Neural progenitor cell (in vitro differentiated cells): ENCODE measurements around the gene ANP32E.

Experiments used
- CTCF ChIP-seq: fragments of 200-600 bp; sonication (generic); IDR thresholded peaks from 2 replicates; pipeline ENCODE4 v1.5.1; 2017; ENCODE audit warnings: antibody characterized with exemption, mild to moderate bottlenecking
- EZH2 ChIP-seq: fragments of 200-600 bp; sonication (generic); IDR thresholded peaks from 2 replicates; pipeline ENCODE4 v1.6.1; 2017; ENCODE audit warnings: antibody characterized with exemption, mild to moderate bottlenecking, moderate library complexity
- EZH2phosphoT487 ChIP-seq: fragments of 200-600 bp; sonication (generic); IDR thresholded peaks from 2 replicates; pipeline ENCODE4 v1.6.1; 2017; ENCODE audit warnings: antibody characterized with exemption

GRCh38 chr1:150281221-150281757 lies 45.4 kb upstream of the ANP32E start:
- TF ChIP-seq CTCF (peak; percentile 77), EZH2phosphoT487 (no peak), EZH2 (no peak)
